Inferior parietal cortex (tissue), 1 donor: ENCODE data around the gene C8G.
A peak's percentile ranks its signal among the peaks of the same experiment; 100 is the strongest.

Experiments
- DNase-seq: peaks from one replicate; pipeline ENCODE4 v3.0.0-alpha.2; 2016; ENCODE audit errors: extremely low spot score

C8G gene

DNA sequence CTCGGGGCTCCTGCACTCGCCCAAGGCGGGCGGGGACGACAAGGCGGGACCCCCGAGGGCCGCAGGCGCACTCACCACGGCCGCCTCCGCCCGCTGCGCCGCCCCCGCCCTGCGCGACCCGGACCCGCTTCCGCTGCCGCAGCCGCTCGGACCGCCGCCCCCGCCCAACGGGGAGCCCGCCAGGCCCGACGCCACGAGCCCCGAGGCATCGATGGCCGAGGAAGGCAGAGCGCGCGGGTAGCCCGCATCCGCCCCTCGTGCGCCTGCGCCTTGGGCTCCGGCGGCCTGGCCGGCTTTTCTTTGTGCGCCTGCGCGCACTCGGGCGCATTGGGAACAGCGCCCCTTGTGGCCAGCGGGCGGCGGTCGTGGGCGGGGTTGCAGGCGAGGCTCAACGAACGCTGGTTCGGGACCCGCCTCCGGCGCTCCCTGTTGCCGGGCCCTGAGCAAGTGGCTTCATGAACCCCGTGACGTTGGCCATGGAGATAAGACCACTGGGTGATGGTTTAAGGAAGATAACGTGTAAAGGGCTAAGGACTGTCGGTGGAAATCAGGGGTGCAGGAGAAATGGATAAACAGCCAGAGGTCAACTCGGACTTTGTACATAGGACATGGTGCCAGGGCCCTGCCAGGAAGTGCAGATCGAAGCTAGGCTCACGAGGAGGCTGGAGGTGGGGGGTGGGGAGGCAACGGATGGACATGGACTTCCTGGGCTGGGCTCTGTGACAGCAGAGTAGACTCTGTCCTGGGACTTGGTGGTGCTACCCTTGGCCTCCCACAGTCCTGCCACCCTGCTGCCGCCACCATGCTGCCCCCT, at the start of gene C8G, which contains the start of gene FBXW5:
Gene C8G (plus strand): TSS at position 725 of the 814 bp plus-strand sequence. CDS start 78 bp downstream, at position 803.
Gene FBXW5 (minus strand): TSS at position 220 of the 814 bp plus-strand sequence. CDS start 655 bp downstream, outside the sequence.
- peak; percentile 94 for DNase-seq

DNA sequence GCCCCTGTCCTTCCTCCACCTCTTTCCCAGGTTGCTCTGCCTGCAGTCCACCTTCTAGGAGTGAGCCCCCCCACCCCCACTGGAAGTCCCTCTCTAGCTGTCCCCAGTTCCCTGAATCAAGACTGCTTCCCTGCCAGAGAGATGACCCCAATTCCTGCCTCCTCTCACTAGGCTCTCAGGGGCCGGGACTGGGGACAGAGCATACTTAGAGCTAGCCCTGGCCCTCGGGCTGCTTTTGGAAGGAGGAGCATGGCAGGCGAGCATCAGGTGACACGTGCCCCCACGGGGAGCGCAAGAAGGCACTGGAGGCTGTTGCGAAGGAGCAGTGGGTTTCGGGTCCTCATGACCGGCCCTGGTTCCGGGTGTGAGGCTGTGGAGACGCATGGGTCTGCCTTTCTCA, 49.0 kb upstream of the C8G start:
- DNase-seq: no peak

DNA sequence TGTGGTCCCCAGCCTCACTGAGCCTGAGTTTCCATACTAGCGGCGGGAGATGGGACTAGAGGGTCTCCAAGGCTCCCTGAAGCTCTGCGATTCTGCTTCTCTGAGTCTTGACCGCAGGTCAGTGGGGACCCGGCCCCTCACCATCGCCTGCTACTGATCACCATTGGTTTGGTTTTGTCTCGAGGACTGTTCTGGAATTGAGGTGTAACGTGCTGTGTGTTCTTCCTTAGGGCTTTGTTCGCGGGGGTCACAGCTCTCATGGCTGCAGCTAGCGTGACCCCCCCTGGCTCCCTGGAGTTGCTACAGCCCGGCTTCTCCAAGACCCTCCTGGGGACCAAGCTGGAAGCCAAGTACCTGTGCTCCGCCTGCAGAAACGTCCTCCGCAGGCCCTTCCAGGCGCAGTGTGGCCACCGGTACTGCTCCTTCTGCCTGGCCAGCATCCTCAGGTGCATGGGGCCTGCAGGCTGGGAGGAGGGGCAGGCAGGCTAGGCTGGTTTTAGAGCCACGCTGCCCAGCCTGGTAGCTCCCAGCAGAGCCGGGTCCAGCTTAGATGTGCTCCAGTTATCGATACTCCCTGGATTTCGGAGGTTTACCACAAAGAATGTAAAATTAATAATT, 46.5 kb upstream of the C8G start:
- DNase-seq: no peak

DNA sequence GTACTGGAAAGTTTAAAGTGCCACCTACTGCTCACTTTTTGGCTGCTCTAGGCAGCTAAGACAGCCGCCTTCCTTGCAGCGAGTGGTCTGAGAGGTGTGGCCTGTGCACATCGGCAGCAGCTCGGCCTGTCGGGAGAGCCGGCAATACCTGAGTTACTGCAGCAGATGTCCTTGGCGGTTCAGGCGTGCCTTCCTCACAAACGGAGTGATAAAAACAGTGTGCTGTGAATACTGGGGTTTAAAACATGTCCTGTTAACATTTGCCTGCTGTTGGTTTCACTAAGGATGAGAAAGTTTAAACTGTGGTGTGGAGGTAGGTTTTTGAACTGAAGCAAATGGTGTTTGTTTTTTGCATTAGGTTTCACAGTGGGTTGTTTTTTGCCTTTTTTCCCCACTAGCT, 45.8 kb upstream of the C8G start:
- no peak for DNase-seq

DNA sequence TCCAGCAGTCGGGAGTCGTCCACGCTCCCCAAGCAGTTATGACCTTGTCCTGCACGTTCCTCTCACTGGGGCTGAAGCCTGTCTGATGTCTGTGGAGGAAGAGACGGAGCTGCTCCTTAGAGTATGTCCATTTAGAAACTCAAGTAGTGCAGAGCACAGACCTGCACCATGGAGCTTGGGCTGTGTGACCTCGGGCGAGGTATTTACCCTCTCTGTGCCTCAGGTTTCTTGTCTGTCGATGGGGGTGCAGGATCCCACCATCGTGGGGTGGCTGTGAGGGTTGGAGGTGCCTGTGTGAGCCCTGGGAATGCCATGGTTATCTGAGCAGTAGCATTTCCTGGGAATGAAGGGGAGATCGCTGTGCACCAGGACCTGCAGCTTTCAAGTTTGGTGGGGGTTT, 44.5 kb upstream of the C8G start:
- DNase-seq: no peak

DNA sequence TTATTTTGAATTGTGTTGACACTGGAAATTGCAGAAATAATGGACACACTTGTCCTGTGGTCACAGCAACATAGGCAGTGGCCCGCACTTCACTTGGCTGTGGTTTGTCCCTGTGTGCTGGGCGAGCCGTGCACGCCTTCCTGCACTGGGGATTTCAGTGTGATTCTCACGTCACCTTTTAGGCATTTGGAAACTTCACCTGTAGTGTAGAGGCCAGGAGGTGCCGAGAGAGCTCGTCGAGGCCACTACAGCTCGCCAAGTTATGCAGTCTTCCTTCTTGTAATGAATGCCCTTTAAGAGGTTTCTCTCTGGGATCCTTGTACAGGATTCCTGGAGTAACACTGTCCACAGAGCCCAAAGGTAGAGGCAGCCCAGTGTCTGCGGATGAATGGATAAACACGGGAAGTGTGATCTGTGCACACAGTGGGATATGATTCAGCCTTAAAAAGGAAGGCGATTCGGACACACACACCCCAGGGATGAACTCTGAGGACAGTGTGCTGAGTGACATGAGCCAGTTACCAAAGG, 44.0 kb upstream of the C8G start:
- DNase-seq: no peak

DNA sequence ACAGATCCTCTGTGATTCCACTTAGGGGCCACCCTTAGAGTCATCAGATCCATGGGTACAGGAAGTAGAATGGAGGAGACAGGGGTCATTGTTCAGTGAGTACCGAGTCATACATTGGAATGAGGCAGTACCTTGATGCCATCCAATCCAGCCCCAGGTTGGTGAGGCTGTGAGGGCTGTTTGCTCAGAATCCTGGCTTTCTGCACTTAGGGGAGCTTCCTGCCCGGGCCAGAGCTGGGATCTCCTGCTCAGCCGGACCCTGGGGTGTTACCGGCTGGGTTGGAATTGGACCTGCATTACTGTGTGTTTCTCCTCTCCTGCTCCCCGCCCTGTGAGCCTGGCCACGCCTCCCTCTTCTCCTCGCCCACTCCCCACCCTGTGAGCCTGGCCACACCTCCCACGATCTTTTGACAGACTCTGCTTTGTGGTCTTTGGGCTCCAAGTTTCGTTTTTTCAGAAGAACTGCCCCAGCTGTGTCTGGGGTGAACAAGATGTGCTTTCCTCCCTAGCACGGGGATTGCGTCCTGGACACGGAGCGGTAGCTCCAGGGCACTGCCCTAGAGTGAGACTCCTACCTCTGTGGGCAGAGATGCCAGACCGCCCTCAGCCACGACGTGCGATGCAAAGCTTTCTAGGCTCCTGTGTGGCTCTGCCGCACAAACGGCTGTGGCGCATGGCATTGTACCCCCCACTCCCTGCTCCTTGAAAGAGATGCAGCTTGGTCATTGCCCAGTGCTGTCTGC, 43.4 kb upstream of the C8G start:
- no peak for DNase-seq

DNA sequence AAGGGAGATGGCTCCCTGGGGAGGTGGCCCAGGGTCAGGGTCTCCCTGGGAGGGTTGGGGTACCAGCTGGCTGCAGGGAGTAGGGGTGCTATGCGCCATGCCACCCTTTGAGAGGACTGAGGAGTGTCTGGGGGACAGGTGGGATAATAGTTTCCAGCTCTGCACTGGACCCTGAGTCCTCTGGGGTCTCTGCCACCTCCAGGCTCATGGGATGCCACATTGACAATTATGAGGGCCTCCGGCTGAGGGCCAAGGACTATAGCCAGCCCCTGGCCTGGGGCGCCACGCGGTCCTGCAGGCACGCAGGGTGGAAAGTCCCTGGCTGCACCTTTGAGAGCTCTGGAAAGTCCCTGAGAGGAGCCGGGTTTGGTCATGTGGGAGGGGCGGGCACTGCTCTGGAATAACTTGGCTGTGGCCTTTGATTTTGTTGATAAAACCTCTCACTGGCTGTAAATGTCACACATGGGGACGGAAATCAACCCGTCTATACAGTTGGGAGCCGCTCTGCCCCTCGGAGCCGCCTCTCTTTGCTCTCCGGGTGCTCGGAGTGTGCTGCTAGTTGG, 42.7 kb upstream of the C8G start:
- DNase-seq: no peak

DNA sequence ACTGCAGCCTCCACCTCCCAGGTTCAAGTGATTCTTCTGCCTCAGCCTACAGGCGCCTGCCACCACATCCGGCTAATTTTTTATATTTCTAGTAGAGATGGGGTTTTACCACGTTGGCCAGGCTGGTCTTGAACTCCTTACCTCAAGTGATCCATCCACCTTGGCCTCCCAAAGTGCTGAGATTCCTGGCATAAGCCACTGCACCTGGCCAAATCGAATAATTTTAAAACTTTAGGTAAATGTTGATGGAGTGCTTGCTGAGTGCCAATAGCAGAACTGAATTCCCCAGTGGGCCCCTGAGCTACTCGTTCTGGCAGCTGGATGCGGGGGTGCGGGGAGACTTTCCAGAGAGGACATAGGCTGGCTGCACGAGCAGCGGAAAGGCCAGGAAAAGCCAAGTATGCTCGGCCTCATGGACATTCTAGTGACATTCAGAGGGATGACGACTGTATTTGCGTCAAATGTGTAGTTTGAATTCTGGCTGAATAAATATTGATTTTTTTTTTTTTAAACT, 41.9 kb upstream of the C8G start:
- no peak for DNase-seq

DNA sequence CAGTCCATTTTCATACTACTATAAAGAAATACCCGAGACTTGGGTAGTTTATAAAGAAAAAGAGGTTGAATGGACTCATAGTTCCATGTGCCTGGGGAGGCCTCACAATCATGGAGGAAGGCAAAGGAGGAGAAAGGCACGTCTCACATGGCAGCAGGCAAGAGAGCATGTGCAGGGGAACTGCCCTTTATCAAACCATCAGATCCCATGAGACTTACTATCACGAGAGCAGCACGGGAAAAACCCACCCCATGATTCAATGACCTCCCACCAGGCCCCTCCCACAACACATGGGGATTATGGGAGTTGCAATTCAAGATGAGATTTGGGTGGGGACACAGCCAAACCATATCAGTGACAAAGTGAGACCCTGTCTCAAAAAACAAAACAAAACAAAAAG, 38.8 kb upstream of the C8G start:
- no peak for DNase-seq

DNA sequence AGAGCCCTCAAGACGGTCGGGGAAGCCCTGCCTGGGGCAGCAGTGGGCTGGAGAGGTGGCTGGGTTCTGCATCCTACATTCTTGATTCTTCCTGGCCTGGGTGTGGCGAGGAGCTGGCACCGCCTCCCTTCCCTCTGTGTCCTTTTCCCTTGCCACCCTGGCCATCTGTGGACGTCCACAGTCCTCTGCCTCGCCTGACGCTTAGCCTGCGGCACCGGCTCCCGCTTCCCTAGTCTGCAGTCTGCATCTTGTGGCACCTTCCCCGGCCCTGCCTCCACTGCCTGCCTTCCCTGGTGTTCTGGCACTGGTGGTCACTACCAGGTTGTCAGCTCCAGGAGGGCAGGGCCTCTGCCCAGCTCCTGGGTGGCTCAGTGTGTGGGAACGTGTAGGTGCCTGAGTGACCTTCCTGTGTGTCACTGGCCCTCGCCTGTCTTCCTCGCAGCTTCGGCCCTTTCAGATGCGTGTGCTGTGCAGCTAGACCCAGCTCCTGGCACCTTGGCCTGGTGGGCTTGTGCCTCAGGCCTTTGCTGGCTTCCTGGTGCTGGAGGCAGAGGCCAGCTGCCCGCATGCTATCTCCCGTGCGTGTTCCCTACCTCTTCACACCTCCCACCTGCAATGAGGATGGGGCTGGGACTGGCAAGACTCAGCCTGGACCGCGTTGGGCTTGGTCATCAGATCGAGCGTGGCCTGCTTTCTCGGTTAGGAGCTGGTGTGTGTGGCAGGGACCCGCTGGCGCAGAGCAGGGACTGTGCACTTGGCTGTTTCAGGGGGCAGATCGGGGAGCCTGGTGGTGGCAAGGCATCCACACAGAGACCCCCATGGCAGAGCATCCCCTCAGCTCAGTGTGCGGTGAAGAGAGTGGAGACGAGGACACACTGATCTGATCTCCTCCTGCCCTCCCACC, 37.8 kb upstream of the C8G start:
- DNase-seq: no peak

DNA sequence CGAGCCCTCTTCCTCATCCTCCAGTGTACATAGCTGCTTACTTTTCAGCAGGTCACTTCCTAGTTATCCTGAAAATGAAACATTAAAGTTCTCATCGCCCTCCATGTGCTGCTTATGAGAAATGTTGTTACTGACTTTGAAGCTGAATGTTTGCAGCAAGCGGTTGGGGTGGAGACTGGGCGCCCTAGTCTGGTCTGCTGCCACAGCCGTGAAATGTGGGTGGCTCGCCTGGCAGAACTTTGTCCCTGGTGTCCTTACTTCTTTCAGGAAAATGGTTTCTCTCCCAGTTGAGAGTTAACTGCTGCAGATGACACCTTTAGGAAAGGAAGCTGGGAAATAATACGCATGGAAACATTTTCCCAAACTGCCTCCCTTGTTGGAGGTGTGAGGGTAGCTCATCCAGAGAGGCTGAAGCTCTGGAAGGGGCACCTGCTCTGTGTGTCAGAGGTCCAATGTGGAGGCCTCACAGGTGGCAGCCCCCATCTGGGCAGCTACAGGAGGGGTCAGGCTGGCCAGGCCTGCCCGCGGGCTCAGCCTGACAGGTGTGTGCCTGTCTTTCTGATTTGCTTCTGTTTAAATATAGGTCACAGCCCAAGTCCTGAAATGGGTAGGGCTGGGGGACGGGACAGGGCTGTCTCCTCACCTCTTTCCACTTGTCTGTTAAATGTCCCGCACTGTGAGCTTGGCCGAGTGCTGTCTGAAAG, 34.7 kb upstream of the C8G start:
- DNase-seq: no peak

DNA sequence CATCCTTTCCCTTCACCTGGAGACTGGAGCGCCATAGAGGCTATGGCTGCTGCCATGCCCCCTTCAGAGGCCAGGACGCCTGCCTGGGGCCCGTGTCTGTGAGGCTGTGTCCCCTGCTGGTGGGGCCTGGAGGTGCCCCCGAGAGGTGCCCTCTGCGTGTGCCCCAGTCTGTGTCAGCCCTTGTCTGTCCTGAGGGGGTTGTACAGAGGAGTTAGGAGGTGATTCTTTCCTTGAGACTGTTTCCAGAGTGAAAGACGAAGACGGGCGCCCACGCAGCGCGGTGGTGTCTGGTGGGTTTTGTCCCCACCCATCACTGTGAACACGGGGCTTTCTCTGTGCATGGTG, 34.2 kb upstream of the C8G start:
- DNase-seq: no peak

DNA sequence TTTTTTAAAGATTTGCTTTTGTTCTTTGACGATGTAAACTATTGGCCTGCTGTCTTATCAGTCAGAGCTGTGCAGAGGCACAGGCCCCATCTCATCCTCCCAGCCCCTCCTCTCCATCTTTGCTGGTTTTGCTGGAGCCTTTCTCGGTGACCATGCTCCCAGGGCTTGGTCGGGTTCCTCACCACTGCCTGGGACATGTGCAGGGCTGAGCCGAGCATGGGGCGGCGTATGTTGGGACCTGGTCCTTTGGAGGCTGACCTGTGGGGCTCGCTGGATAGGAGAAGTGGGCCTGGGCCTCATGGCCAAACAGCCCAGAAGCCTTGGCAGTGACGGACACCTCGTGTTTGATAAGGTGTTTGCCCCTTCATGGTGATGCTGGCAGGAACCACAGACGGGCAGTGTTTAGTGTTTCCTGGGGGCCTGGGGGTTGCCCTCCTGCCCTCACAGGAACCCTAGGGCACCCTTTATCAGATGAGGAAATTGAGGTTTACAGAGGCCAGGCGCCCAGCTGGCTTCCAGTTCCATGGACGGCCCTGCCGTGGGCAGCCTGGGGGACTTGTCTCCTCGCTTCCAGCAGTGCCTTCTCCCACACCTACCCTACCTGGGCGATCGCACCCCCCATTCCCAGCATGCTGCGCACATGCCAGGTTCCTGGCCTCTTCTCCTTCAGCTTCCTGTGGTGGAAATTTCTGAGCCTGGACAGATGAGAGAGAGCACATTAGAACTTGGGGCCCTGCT, 31.2 kb upstream of the C8G start:
- no peak for DNase-seq

DNA sequence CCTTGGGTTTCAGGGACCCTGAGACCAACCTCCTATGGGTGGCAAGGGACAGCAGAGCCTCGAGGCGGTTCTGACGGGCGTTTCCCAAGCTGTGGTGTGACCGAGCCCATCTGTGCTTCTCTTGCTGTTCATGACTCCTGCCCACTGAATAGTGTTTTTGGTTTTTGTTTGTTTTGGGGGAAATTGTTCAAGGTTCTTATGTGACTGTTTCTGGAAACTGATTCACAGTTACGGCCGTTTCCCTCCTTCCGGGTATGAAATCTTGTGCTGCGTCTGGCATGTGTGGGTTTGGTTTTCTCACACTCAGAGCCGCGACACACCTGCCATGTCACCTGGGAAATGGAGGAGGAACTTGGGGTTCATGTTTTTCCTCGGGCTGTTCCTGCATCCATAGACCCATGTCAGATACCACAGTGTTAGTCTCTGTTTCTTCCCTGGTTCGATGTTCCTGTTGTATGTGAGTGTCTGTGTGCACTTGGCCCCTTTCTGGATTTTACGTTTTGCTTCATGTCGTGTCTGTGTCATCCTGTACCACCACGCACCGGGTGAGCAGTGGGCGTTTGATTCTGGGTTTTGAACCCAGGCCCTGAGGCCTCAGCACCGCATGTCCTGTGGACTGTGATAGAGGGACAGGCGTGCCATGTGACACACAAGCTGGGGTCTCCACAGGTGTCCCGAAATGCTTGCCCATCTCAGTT, 29.3 kb upstream of the C8G start:
- DNase-seq: no peak

DNA sequence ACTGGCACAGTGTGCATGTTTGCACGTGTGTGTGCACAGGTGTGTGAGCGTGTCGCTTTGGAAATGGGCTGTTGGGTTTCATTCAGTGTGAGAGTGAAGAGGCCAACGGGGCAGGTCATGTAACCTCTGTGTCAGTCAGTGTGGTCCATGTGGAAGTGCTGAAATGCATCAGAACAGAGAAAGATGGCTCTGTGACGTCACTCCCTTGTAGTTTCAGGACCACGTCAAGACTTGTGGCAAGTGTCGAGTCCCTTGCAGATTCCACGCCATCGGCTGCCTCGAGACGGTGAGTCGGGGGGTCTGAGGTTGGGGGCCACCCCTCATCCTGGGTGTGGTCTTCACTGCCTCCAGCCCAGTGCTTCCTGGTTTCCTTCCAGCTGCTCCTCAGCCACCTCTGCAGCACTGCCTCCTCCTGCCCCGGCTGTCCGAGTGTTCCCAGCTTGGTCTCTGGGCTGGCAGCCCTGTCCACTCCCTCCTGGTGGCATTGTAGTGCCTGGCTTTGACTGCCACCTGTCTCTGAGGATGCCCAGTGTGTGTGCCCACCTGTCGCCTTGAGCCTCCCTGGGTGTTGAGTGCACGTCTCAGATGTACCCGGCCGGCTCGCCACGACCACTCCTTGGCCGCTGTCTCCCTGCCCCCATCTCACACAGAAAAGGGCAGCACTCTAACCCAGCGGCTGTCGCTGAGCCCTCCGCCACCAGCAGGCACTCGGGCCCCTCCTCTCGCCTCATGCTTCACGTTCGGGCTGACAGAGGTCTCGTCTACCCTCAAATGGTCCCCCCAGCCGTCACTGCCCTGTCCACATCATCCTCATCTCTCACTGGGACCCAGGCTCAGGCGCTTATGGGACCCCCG, 28.5 kb upstream of the C8G start:
- DNase-seq: no peak

DNA sequence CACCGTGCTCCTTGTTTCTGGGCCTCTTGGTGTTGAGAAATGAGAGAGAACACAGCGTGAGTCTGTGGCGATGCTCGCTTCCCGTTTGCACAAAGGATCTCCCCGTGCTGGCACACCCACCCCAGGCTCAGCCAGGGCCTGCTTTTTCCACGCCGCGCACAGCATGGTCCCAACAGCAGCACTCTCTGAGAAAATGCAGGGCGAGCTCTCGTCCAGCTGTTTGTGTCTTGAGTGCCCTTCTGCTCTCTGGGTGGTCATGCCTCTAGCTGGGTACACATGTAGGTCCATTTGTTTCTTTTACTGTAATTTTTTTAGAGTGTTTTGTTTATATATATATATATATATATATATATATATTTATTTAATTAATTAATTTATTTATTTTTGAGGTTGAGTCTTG, 27.1 kb upstream of the C8G start:
- no peak for DNase-seq

DNA sequence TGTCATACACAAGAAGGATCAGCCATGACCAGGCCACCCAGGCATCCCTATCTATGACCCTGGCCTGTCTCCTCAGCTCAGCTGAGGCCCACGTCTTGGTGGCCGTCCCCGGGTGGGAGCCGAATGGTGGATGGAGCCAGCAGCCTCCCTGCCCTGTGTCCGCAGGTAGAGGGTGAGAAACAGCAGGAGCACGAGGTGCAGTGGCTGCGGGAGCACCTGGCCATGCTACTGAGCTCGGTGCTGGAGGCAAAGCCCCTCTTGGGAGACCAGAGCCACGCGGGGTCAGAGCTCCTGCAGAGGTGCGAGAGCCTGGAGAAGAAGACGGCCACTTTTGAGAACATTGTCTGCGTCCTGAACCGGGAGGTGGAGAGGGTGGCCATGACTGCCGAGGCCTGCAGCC, 25.0 kb upstream of the C8G start:
- no peak for DNase-seq
